ENCODE measurements around the gene SERPINI1.

The SERPINI1 gene

DNA sequence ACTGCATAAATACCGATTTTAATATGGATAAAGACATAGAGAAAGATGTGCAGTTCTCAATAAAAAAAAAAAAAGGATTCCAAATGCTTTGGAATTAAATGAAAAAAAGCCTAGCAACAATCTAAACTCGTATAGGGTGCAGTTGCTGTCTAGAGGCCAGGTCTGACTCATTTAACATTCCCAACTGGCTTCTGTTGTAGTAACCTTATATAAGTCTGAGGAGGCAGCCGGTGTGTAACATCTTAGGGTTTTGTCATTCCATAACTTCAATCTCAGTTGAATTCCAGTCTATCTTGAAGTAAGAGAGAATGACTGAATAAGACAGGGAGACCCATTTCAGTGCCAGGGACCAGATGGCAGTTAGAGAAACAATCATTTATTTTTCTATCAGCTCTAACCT is 7.3 kb upstream of the SERPINI1 start:
- no peak for DNase-seq (ENCODE audit: low read depth, low spot score)
- Histone ChIP-seq H3K9me3 (ENCODE audit: insufficient read depth, low read length) (no peaks in the 10 kb centered on the region), H3K9ac (ENCODE audit: insufficient read length, low read depth) (no peak overlapping the region), H3K27me3 (ENCODE audit: insufficient read depth, insufficient read length) (no peaks in the 10 kb centered on the region), H3K4me1 (ENCODE audit: insufficient read depth, insufficient read length) (no peaks in the 10 kb centered on the region), H3K36me3 (ENCODE audit: insufficient read depth, insufficient read length, low read length) (peaks cover 12% of the 10 kb centered on the region), H3K4me3 (ENCODE audit: insufficient read length, low read depth) (no peak overlapping the region)
- TF ChIP-seq ZNF274 (IDR thresholded peaks at IDR 0.05; ENCODE audit: low read depth, low read length) (no peak), YY1 (IDR thresholded peaks at IDR 0.05; ENCODE audit: insufficient read depth, insufficient read length) (no peak), SUZ12 (IDR thresholded peaks at IDR 0.05; ENCODE audit: extremely low read depth, insufficient read depth, insufficient read length) (no peak)

DNA sequence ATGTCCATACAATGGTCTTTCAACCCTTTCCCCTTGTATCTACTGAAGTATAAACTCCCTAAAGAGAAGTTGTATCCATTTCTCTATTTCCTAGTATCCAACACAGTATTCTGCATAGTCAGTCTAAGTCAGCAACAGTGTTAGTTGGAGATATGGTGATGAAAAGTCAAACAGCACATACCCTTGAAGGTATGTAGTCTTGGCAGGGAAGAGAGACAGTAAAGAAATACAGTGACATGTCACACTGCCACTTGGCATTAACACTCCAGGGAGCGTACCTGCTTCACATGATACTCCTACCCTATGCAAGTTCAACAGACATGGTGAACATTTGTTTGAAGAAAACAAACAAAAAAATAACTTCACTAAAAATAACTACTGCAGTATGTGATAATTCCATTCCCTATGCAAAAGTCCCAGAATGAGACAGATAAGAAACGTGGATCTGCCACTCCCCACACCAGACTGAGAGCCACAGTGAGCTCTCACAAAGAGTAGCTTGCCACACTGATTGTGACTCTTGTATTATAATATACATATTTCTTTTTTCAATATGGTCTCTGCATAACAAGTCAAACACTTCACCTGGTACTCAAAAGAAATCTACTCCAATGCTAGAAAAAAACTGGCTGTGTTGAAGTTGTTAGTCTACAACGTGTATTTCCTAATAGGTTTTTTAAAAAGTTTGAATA is 6.7 kb upstream of the SERPINI1 start:
- no peak for DNase-seq (ENCODE audit: low read depth, low spot score)
- Histone ChIP-seq H3K4me1 (ENCODE audit: insufficient read depth, insufficient read length) (no peaks in the 10 kb centered on the region), H3K27me3 (ENCODE audit: insufficient read depth, insufficient read length) (no peaks in the 10 kb centered on the region), H3K4me3 (ENCODE audit: insufficient read length, low read depth) (no peak overlapping the region), H3K36me3 (ENCODE audit: insufficient read depth, insufficient read length, low read length) (peaks cover 12% of the 10 kb centered on the region), H3K9me3 (ENCODE audit: insufficient read depth, low read length) (no peaks in the 10 kb centered on the region), H3K9ac (ENCODE audit: insufficient read length, low read depth) (no peak overlapping the region)
- TF ChIP-seq ZNF274 (IDR thresholded peaks at IDR 0.05; ENCODE audit: low read depth, low read length) (no peak), SUZ12 (IDR thresholded peaks at IDR 0.05; ENCODE audit: extremely low read depth, insufficient read depth, insufficient read length) (no peak), YY1 (IDR thresholded peaks at IDR 0.05; ENCODE audit: insufficient read depth, insufficient read length) (no peak)

DNA sequence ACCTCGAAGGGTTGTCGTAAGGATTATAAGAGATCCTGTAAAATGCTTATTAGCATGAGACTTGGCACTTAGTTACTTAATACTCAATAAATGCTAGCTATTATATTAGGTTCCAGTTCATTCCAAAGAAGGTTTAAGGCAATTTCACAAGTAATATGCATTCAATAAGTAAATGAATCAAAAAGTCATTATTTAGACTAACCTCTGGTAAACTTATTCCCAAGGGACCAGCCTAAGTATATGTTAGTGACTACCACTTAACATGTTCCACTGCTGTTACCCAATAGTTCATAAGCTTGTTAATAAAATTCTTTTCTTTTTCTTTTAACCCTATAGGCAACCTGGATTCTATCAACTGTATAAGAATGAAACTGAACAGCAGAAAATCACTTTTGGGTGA is 5.9 kb upstream of the SERPINI1 start:
- no peaks in the 10 kb centered on the region for H3K9me3 ChIP-seq (ENCODE audit: insufficient read depth, low read length)
- DNase-seq (ENCODE audit: low read depth, low spot score): no peak
- no peak overlapping the region for H3K9ac ChIP-seq (ENCODE audit: insufficient read length, low read depth)
- no peaks in the 10 kb centered on the region for H3K4me1 ChIP-seq (ENCODE audit: insufficient read depth, insufficient read length)
- no peaks in the 10 kb centered on the region for H3K27me3 ChIP-seq (ENCODE audit: insufficient read depth, insufficient read length)
- H3K4me3 ChIP-seq (ENCODE audit: insufficient read length, low read depth): no peak overlapping the region
- peaks cover 12% of the 10 kb centered on the region for H3K36me3 ChIP-seq (ENCODE audit: insufficient read depth, insufficient read length, low read length)
- TF ChIP-seq ZNF274 (IDR thresholded peaks at IDR 0.05; ENCODE audit: low read depth, low read length) (no peak), SUZ12 (IDR thresholded peaks at IDR 0.05; ENCODE audit: extremely low read depth, insufficient read depth, insufficient read length) (no peak), YY1 (IDR thresholded peaks at IDR 0.05; ENCODE audit: insufficient read depth, insufficient read length) (no peak)

DNA sequence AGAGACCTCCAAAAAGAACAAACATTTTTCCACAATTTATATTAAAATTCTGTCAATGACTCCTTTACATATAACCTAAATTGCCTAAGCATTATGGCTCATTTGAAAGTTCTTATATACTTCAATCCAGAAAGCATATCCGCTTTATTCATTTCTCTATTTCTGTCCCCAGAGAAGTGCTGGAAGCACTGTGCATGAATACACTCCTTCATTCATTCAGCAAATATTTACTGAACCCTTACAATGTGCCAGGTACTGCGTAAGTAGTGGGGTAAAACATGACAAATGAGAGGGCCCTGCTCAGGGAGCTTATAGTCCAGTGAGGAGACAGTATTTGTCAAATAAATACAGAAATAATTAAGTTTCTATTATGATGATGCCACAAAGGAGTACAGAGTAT is 4.1 kb upstream of the SERPINI1 start:
- no peak for TF ChIP-seq SUZ12 (IDR thresholded peaks at IDR 0.05; ENCODE audit: extremely low read depth, insufficient read depth, insufficient read length)
- TF ChIP-seq ZNF274 (IDR thresholded peaks at IDR 0.05; ENCODE audit: low read depth, low read length): no peak
- TF ChIP-seq YY1 (IDR thresholded peaks at IDR 0.05; ENCODE audit: insufficient read depth, insufficient read length): no peak
- H3K9ac ChIP-seq (ENCODE audit: insufficient read length, low read depth): no peak overlapping the region
- H3K4me1 ChIP-seq (ENCODE audit: insufficient read depth, insufficient read length): no peaks in the 10 kb centered on the region
- peaks cover 3% of the 10 kb centered on the region for H3K27me3 ChIP-seq (ENCODE audit: insufficient read depth, insufficient read length)
- H3K4me3 ChIP-seq (ENCODE audit: insufficient read length, low read depth): no peak overlapping the region
- H3K9me3 ChIP-seq (ENCODE audit: insufficient read depth, low read length): no peaks in the 10 kb centered on the region
- DNase-seq (ENCODE audit: low read depth, low spot score): no peak
- peaks cover 12% of the 10 kb centered on the region for H3K36me3 ChIP-seq (ENCODE audit: insufficient read depth, insufficient read length, low read length)

DNA sequence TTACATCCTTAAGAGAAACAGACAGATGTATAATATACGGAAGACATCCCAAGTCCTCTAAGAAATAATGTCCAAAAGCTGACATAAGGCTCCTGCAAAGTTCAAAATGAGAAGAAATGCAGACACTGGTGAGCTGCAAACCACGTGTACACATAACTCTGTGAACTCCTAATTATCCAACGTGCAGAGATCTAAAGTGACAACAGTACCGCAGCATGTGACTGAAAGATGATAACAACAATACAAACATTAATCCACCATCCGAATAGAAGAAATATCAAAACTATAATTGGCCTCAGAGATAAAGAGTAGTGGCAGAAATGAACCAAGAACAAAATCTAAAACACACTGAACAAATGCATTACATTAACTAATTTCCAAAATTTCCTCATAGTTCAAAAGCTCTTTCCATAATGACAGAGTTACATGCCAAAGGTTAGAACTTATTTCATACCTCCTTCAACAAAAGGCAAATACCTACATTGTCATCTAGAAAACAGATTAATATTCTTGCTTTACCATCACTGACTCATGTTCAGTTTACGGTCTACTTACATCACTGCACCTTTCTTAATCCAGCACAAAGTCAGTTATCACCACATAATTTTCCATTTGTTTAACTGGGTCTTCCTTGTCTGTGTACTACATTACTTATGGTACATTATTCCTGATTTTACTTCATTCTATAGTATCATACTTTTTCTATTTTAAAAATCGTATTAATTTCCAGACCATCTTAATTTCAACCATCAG is 3.0 kb upstream of the SERPINI1 start:
- no peak overlapping the region for H3K9ac ChIP-seq (ENCODE audit: insufficient read length, low read depth)
- peaks cover 12% of the 10 kb centered on the region for H3K36me3 ChIP-seq (ENCODE audit: insufficient read depth, insufficient read length, low read length)
- no peaks in the 10 kb centered on the region for H3K4me1 ChIP-seq (ENCODE audit: insufficient read depth, insufficient read length)
- H3K9me3 ChIP-seq (ENCODE audit: insufficient read depth, low read length): no peaks in the 10 kb centered on the region
- DNase-seq (ENCODE audit: low read depth, low spot score): no peak
- peaks cover 5% of the 10 kb centered on the region for H3K27me3 ChIP-seq (ENCODE audit: insufficient read depth, insufficient read length)
- no peak overlapping the region for H3K4me3 ChIP-seq (ENCODE audit: insufficient read length, low read depth)
- TF ChIP-seq ZNF274 (IDR thresholded peaks at IDR 0.05; ENCODE audit: low read depth, low read length) (no peak), YY1 (IDR thresholded peaks at IDR 0.05; ENCODE audit: insufficient read depth, insufficient read length) (no peak), SUZ12 (IDR thresholded peaks at IDR 0.05; ENCODE audit: extremely low read depth, insufficient read depth, insufficient read length) (no peak)

DNA sequence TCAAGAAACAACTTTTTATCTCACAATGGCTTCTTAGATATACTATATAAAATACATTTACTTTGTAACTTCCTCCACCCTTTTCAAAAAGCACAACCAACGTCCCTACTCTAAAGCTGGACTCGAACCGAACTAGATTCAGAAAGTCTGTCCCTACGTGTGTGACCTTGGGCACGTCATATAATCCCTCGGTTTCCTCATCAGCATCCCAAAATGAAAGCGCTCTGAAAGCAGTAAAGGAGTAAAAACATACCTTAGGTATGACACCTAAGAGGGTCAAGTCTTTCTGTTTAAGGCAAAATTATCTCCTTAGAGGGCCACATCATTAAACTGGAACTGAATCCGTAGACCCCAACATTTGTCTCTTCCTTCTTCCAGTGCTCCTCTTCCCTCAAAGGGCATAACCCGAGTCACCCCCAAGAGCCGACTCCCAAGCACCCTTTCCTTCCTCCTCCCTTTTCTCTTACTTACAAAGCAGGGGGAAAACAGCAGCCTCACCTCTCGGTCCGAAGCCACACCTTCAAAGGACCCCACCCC is 1.5 kb upstream of the SERPINI1 start:
- no peak for DNase-seq (ENCODE audit: low read depth, low spot score)

More for the DNA sequence above, 1.5 kb upstream of the SERPINI1 start:
- peak overlapping the region; percentile 98 for H3K9ac ChIP-seq (ENCODE audit: insufficient read length, low read depth)
- peaks cover 5% of the 10 kb centered on the region for H3K27me3 ChIP-seq (ENCODE audit: insufficient read depth, insufficient read length)
- no peak for TF ChIP-seq SUZ12 (IDR thresholded peaks at IDR 0.05; ENCODE audit: extremely low read depth, insufficient read depth, insufficient read length)
- no peak for TF ChIP-seq YY1 (IDR thresholded peaks at IDR 0.05; ENCODE audit: insufficient read depth, insufficient read length)
- no peak for TF ChIP-seq ZNF274 (IDR thresholded peaks at IDR 0.05; ENCODE audit: low read depth, low read length)
- H3K4me3 ChIP-seq (ENCODE audit: insufficient read length, low read depth): peak overlapping the region; percentile 93
- H3K4me1 ChIP-seq (ENCODE audit: insufficient read depth, insufficient read length): no peaks in the 10 kb centered on the region
- H3K9me3 ChIP-seq (ENCODE audit: insufficient read depth, low read length): no peaks in the 10 kb centered on the region
- peaks cover 12% of the 10 kb centered on the region for H3K36me3 ChIP-seq (ENCODE audit: insufficient read depth, insufficient read length, low read length)
